SK-N-MC (cell line): Measurements from ENCODE around the gene HOXB9.

ENCODE experiments used
- DNase-seq: peaks from one replicate; pipeline ENCODE4 v3.0.0-alpha.2; 2011; ENCODE audit warnings: low read depth, low spot score
- H3K27ac ChIP-seq: fragments of 200-600 bp; sonication (generic); 2 replicates; pipeline ENCODE4 v1.5.1; 2016; ENCODE audit warnings: mixed run types
- H3K36me3 ChIP-seq: fragments of 200-600 bp; sonication (generic); 2 replicates; pipeline ENCODE4 v1.6.1; 2017; ENCODE audit warnings: antibody characterized with exemption, low read length, mixed read lengths; ENCODE audit not compliant: insufficient read depth
- H3K4me3 ChIP-seq: fragments of 200-600 bp; sonication (generic); 2 replicates; pipeline ENCODE4 v1.5.1; 2016
- H3K9ac ChIP-seq: fragments of 200-600 bp; sonication (generic); 2 replicates; pipeline ENCODE4 v1.8.0; 2017; ENCODE audit warnings: mixed run types, mixed read lengths; ENCODE audit not compliant: insufficient read length
- H3K9me3 ChIP-seq: fragments of 200-600 bp; sonication (generic); 2 replicates; pipeline ENCODE4 v1.6.1; 2017; ENCODE audit warnings: low read depth, mild to moderate bottlenecking, antibody characterized with exemption, low read length, moderate library complexity, mixed read lengths
- EZH2 ChIP-seq: fragments of 200-600 bp; sonication (generic); IDR thresholded peaks from one replicate; pipeline ENCODE4 v1.6.1; 2017; ENCODE audit warnings: antibody characterized with exemption
- FOXP2 ChIP-seq: optimal IDR thresholded peaks from 2 replicates; pipeline ENCODE3; 2011; ENCODE audit warnings: mild to moderate bottlenecking, moderate library complexity; ENCODE audit not compliant: insufficient read depth; ENCODE audit errors: extremely low read length, control extremely low read depth
- POLR2AphosphoS5 ChIP-seq: IDR thresholded peaks from 2 replicates; pipeline ENCODE4 v1.6.1; 2012; ENCODE audit warnings: mild to moderate bottlenecking, low read depth, low read length, borderline replicate concordance

Gene HOXB9

GRCh38 chr17:48579760-48580554 lies 46.2 kb downstream of the HOXB9 start:
- Histone ChIP-seq H3K9ac (no peak overlapping the region), H3K27ac (no peak overlapping the region), H3K4me3 (no peak overlapping the region), H3K9me3 (no peaks in the 10 kb centered on the region), H3K36me3 (peaks cover 6% of the 10 kb centered on the region; the same call in 1 of the 2 replicates)
- TF ChIP-seq FOXP2: no peak
- TF ChIP-seq POLR2AphosphoS5: no peak
- TF ChIP-seq EZH2: no peak
- no peak for DNase-seq

DNA sequence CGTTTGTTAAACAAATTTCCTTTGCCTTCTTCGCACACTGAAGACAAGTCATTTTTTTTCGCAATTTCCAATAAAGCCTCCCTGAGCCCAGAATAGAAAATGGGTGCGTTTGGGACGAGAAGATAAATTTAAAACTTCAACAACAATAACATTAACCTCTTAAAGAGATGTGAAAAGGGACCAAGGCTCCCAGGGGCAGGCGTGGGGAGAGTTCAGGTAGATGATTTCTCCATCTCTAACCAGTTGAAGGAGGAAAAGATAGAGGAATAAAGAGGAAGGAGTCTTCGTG lies 46.7 kb downstream of the HOXB9 start:
- no peak overlapping the region for H3K9ac ChIP-seq
- no peak overlapping the region for H3K4me3 ChIP-seq
- H3K9me3 ChIP-seq: no peaks in the 10 kb centered on the region
- no peak overlapping the region for H3K27ac ChIP-seq
- peaks cover 6% of the 10 kb centered on the region; the same call in 1 of the 2 replicates for H3K36me3 ChIP-seq
- DNase-seq: no peak
- TF ChIP-seq FOXP2 (no peak), POLR2AphosphoS5 (no peak), EZH2 (no peak)

DNA sequence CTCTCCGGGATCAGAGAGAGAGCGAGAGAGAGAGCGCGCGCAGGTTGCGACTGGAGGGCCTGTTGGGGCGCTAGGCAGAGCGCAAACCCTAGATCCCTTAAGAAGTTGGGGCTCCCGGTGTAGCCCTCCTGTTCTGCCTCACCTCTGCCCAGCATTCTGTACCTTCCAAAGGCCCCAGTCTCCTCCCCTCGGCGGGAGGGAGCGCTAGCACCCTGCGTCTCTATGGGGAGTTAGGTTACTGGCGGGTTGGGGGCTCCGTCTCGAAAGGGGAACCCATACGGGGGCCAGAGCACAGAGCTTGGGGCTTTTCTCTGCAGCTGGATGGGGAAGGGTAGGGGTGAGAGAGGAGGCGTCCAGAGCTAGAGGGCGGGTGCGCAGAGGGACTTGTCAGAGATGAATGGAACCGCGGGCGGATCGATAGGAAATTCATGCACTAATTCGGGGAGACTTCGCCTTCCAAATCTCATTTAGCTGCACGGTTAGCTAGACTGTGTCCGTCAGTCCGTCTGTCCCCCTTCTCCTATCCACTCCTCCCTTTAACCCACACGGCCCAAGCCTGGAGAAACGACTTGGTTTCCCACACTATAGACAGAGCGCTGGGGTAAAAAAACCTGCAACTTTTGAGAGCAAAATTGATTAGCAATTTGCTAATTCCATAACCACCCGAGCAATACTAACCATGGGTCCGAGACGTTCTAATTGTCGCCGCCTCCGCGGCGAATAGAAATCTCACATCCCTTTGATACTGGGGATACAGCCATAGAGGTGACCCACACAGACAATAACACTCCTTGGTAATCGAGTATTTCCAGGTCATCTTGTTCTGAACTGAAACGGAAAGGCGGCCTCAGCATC lies 47.3 kb downstream of the HOXB9 start:
- peaks cover 6% of the 10 kb centered on the region; the same call in 1 of the 2 replicates for H3K36me3 ChIP-seq
- no peaks in the 10 kb centered on the region for H3K9me3 ChIP-seq
- H3K4me3 ChIP-seq: peak overlapping the region; percentile 94
- no peak for DNase-seq
- TF ChIP-seq POLR2AphosphoS5 (no peak; the same call in 1 of the 2 replicates), FOXP2 (no peak), EZH2 (no peak)
- H3K27ac ChIP-seq: no peak overlapping the region
- peak overlapping the region; percentile 82 for H3K9ac ChIP-seq

GRCh38 chr17:48577946-48578615 lies 48.1 kb downstream of the HOXB9 start, which contains the start of gene HOXB4:
Gene HOXB4 (minus strand): TSS chr17:48578350. CDS start chr17:48578319, 31 bp downstream.
- H3K9me3 ChIP-seq: no peaks in the 10 kb centered on the region
- no peak for TF ChIP-seq FOXP2
- peak; percentile 38; the same call in 1 of the 2 replicates for TF ChIP-seq POLR2AphosphoS5
- H3K27ac ChIP-seq: no peak within 1 kb of the TSS
- H3K4me3 ChIP-seq: peak within 1 kb of the TSS; percentile 94
- DNase-seq: peak; percentile 28
- H3K9ac ChIP-seq: peak within 1 kb of the TSS; percentile 82
- peaks cover 6% of the 10 kb centered on the region; the same call in 1 of the 2 replicates for H3K36me3 ChIP-seq

GRCh38 chr17:48577330-48577945 lies 48.7 kb downstream of the HOXB9 start:
- peak overlapping the region; percentile 24 for H3K9ac ChIP-seq
- TF ChIP-seq FOXP2 (no peak), POLR2AphosphoS5 (no peak), EZH2 (no peak)
- H3K4me3 ChIP-seq: peak overlapping the region; percentile 94
- H3K9me3 ChIP-seq: no peaks in the 10 kb centered on the region
- no peak overlapping the region for H3K27ac ChIP-seq
- peaks cover 6% of the 10 kb centered on the region; the same call in 1 of the 2 replicates for H3K36me3 ChIP-seq
- DNase-seq: no peak

- Histone ChIP-seq H3K36me3 (peaks cover 9% of the 10 kb centered on the region; the same call in 1 of the 2 replicates), H3K9me3 (no peaks in the 10 kb centered on the region), H3K27ac (no peak overlapping the region), H3K4me3 (peak overlapping the region; percentile 94), H3K9ac (peak overlapping the region; percentile 24)
- TF ChIP-seq EZH2: no peak
- no peak for TF ChIP-seq FOXP2
- TF ChIP-seq POLR2AphosphoS5: no peak
- DNase-seq: no peak
Measured at GRCh38 chr17:48576479-48577309, 49.5 kb downstream of the HOXB9 start.

- Histone ChIP-seq H3K4me3 (no peak overlapping the region), H3K36me3 (peaks cover 9% of the 10 kb centered on the region; the same call in 1 of the 2 replicates), H3K9ac (no peak overlapping the region), H3K27ac (no peak overlapping the region), H3K9me3 (no peaks in the 10 kb centered on the region)
- DNase-seq: no peak
- TF ChIP-seq POLR2AphosphoS5: no peak
- no peak for TF ChIP-seq FOXP2
- TF ChIP-seq EZH2: no peak
Measured at GRCh38 chr17:48575673-48576478, 50.3 kb downstream of the HOXB9 start.
